Measurements from ENCODE around the gene MRC2. TPM values are rescaled to one million over a fixed set of nuclear protein-coding genes. Genes with fewer than 3 reads are reported as not detected.

Gene MRC2
- total RNA-seq, 1 experiment from 2014 or later: 2.3 TPM

DNA sequence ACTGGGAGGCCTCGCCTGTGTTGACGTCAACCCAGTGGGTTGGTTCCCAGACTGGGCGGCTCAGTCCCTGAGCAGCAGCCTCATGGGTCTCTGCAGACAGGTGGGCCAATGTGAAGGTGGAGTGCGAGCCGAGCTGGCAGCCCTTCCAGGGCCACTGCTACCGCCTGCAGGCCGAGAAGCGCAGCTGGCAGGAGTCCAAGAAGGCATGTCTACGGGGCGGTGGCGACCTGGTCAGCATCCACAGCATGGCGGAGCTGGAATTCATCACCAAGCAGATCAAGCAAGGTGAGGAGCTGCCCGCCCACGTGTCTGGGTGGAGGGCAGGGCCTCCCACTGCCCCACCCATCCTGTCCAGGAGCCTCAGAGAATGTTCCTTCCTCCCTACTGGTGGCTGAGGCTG is 44.1 kb downstream of the MRC2 start:
- H3K27ac Mint-ChIP-seq (ENCODE audit: unreplicated experiment): no peak overlapping the region

DNA sequence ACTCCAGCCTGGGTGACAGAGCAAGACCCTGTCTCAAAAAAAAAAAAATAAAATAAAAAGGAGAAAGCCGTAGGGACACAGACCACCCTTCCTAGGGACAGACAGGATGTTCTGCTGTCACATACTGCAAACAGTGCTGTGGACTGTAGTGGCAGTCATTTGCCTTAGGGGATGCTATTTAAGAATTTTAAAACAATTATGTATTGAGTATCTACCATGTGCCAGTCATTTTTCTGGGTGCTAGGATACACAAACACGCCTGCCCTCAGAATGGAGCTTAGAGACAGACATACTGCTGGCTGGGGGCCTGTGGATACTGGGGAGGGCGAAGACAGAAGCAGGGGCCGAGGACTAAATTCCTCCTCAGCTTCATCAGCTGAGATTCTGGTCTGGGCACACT is 45.5 kb downstream of the MRC2 start:
- no peak for DNase-seq
- TF ChIP-seq, protein P1, sequence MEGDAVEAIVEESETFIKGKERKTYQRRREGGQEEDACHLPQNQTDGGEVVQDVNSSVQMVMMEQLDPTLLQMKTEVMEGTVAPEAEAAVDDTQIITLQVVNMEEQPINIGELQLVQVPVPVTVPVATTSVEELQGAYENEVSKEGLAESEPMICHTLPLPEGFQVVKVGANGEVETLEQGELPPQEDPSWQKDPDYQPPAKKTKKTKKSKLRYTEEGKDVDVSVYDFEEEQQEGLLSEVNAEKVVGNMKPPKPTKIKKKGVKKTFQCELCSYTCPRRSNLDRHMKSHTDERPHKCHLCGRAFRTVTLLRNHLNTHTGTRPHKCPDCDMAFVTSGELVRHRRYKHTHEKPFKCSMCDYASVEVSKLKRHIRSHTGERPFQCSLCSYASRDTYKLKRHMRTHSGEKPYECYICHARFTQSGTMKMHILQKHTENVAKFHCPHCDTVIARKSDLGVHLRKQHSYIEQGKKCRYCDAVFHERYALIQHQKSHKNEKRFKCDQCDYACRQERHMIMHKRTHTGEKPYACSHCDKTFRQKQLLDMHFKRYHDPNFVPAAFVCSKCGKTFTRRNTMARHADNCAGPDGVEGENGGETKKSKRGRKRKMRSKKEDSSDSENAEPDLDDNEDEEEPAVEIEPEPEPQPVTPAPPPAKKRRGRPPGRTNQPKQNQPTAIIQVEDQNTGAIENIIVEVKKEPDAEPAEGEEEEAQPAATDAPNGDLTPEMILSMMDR (IDR thresholded peaks at IDR 0.05; ENCODE audit: unreplicated experiment): no peak
- Mint-ChIP-seq H3K36me3 (ENCODE audit: insufficient read depth, unreplicated experiment) (no peaks in the 10 kb centered on the region), H3K4me1 (ENCODE audit: low read depth, unreplicated experiment) (peaks cover 17% of the 10 kb centered on the region), H3K27me3 (ENCODE audit: unreplicated experiment) (no peaks in the 10 kb centered on the region), H3K9me3 (ENCODE audit: low read depth, unreplicated experiment) (no peaks in the 10 kb centered on the region), H3K4me3 (ENCODE audit: low read depth, unreplicated experiment) (no peak overlapping the region), H3K27ac (ENCODE audit: unreplicated experiment) (no peak overlapping the region)
- intact Hi-C loops (cut with micrococcal nuclease; ENCODE audit: unreplicated experiment): loop anchor here (1.0 kb wide), 2 partner anchors 295 to 733 kb away; no protein-coding TSS in a partner anchor
- CTCF ChIA-PET: interaction anchor here (1.3 to 2.2 kb wide), 4 partner anchors 21 to 734 kb away, joined by 3 to 12 read pairs (median 6); no protein-coding TSS in a partner anchor
- no TSS peak for BruUV-seq (replicated peaks)

More for the DNA sequence above, 44.1 kb downstream of the MRC2 start:
- intact Hi-C loops (cut with micrococcal nuclease; ENCODE audit: unreplicated experiment): no loop called here
- Mint-ChIP-seq H3K27me3 (ENCODE audit: unreplicated experiment) (no peaks in the 10 kb centered on the region), H3K4me3 (ENCODE audit: low read depth, unreplicated experiment) (no peak overlapping the region), H3K9me3 (ENCODE audit: low read depth, unreplicated experiment) (no peaks in the 10 kb centered on the region), H3K4me1 (ENCODE audit: low read depth, unreplicated experiment) (peaks cover 17% of the 10 kb centered on the region), H3K36me3 (ENCODE audit: insufficient read depth, unreplicated experiment) (no peaks in the 10 kb centered on the region)
- peak; percentile 58 for DNase-seq
- CTCF ChIA-PET: interaction anchor here (1.3 to 2.2 kb wide), 5 partner anchors 22 to 754 kb away, joined by 3 to 12 read pairs (median 4); no protein-coding TSS in a partner anchor
- no TSS peak for BruUV-seq (replicated peaks)
- TF ChIP-seq, protein P1 (IDR thresholded peaks at IDR 0.05; ENCODE audit: unreplicated experiment): no peak

DNA sequence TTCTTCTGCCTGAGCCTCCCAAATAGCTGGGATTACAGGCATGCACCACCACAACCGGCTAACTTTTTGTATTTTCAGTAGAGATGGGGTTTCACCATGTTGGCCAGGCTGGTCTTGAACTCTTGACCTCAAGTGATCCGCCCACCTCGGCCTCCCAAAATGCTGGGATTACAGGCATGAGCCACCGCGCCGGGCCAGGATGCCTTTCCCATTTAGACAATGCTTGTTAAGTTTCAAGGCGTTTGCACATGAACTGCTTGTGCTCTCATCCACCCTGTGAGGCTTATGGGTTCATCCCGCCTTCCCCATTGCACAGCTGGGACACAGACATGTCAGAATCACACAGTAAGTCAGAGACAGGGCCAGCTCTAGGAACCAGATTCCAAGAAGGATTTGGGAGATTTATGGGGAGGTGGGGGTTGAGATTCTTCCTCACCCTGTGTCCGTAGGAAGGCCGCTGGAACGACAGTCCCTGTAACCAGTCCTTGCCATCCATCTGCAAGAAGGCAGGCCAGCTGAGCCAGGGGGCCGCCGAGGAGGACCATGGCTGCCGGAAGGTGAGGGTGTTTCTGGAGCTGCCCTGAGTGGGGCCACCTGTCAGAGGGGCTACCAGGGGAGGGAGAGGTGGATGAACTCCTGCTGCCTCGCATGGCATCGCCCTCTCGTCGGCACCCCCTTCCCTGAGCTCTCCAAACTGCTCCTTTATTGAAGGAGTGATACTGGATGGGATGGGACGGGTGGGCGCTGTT is 46.3 kb downstream of the MRC2 start:
- no TSS peak for BruUV-seq (replicated peaks)
- Mint-ChIP-seq H3K36me3 (ENCODE audit: insufficient read depth, unreplicated experiment) (no peaks in the 10 kb centered on the region), H3K27me3 (ENCODE audit: unreplicated experiment) (no peaks in the 10 kb centered on the region), H3K9me3 (ENCODE audit: low read depth, unreplicated experiment) (no peaks in the 10 kb centered on the region), H3K27ac (ENCODE audit: unreplicated experiment) (no peak overlapping the region), H3K4me3 (ENCODE audit: low read depth, unreplicated experiment) (no peak overlapping the region), H3K4me1 (ENCODE audit: low read depth, unreplicated experiment) (peaks cover 17% of the 10 kb centered on the region)
- CTCF ChIA-PET: interaction anchor here (0.7 to 2.2 kb wide), 2 partner anchors 18 to 733 kb away, joined by 3 to 12 read pairs; no protein-coding TSS in a partner anchor
- DNase-seq: no peak
- intact Hi-C loops (cut with micrococcal nuclease; ENCODE audit: unreplicated experiment): no loop called here
- TF ChIP-seq, protein P1 (IDR thresholded peaks at IDR 0.05; ENCODE audit: unreplicated experiment): no peak

DNA sequence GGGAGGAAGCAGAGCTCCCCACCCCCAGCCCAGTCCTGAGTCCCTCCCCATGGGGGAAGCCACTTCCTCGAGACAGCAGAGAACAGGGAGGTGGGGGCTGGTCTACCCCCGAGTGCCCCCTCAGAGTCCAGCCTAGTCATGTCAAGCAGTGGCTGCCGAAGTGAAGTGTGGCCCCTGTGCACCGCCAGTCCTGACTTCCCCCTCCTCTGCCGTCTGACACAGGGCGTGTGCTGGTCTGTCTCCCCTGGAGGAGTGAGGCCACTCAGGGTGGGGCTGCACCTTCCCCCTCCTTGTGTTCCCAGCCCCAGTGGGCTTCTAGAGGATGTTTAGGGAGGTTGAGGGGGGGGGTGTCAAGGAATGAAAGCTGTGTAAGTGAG is 46.9 kb downstream of the MRC2 start:
- TF ChIP-seq, protein P1 (IDR thresholded peaks at IDR 0.05; ENCODE audit: unreplicated experiment): no peak
- Mint-ChIP-seq H3K36me3 (ENCODE audit: insufficient read depth, unreplicated experiment) (no peaks in the 10 kb centered on the region), H3K27ac (ENCODE audit: unreplicated experiment) (no peak overlapping the region), H3K27me3 (ENCODE audit: unreplicated experiment) (no peaks in the 10 kb centered on the region), H3K9me3 (ENCODE audit: low read depth, unreplicated experiment) (no peaks in the 10 kb centered on the region), H3K4me3 (ENCODE audit: low read depth, unreplicated experiment) (no peak overlapping the region), H3K4me1 (ENCODE audit: low read depth, unreplicated experiment) (peaks cover 17% of the 10 kb centered on the region)
- CTCF ChIA-PET: interaction anchor here (0.7 kb wide), 1 partner anchor 18 kb away, joined by 3 read pairs; no protein-coding TSS in a partner anchor
- no peak for DNase-seq
- intact Hi-C loops (cut with micrococcal nuclease; ENCODE audit: unreplicated experiment): no loop called here
- BruUV-seq (replicated peaks): no TSS peak

All from Calu3 (cell line).